Activated naive CD4-positive, alpha-beta T cell treated with anti-CD3 and anti-CD28 coated beads for 36 hours (primary cell): ENCODE results near the gene DNAJC1. TPM values are rescaled to one million over a fixed set of nuclear protein-coding genes. Genes with fewer than 3 reads are reported as not detected.

Experiments used
- CTCF ChIA-PET: fragments of 350-600 bp; sonication (Branson Sonifier 250); formaldehyde crosslinking; loops from one replicate; lab custom pipeline; 2021; ENCODE audit warnings: antibody characterized with exemption; lab: Charles Lee
- DNase-seq: peaks from one replicate; pipeline ENCODE4 v3.0.0-alpha.2; 2020
- H3K27ac Mint-ChIP-seq: one replicate; pipeline ENCODE4 v1.8.0; 2021; ENCODE audit warnings: mild to moderate bottlenecking, mixed read lengths
- H3K27me3 Mint-ChIP-seq: one replicate; pipeline ENCODE4 v1.8.0; 2021; ENCODE audit warnings: low read depth, mixed read lengths
- H3K36me3 Mint-ChIP-seq: one replicate; pipeline ENCODE4 v1.8.0; 2021; ENCODE audit warnings: low read depth, mixed read lengths
- H3K4me1 Mint-ChIP-seq: one replicate; pipeline ENCODE4 v1.8.0; 2021; ENCODE audit warnings: low read depth, mixed read lengths
- H3K4me3 Mint-ChIP-seq: one replicate; pipeline ENCODE4 v1.8.0; 2021; ENCODE audit warnings: mild to moderate bottlenecking, moderate library complexity, mixed read lengths
- H3K9me3 Mint-ChIP-seq: one replicate; pipeline ENCODE4 v1.8.0; 2021; ENCODE audit warnings: mixed read lengths
- intact Hi-C: fragments of 100-400 bp; cut with micrococcal nuclease; formaldehyde crosslinking; loops from one replicate; pipeline ENCODE4 v1.15.1; 2023
- total RNA-seq, 2 experiments: library from RNA; stranded (reverse); gene quantifications; one replicate each; pipeline ENCODE4 v1.2.3, GENCODE V29; 2021

Gene DNAJC1
- total RNA-seq, 2 experiments from 2014 or later, result 18.0 to 18.8 TPM

- peaks cover 9% of the 10 kb centered on the region for H3K36me3 Mint-ChIP-seq
- DNase-seq, result no peak
- CTCF ChIA-PET, result no interaction called here
- H3K9me3 Mint-ChIP-seq, result peaks cover 4% of the 10 kb centered on the region
- H3K4me1 Mint-ChIP-seq, result no peaks in the 10 kb centered on the region
- no peak overlapping the region for H3K4me3 Mint-ChIP-seq
- no peaks in the 10 kb centered on the region for H3K27me3 Mint-ChIP-seq
- H3K27ac Mint-ChIP-seq, result no peak overlapping the region
- intact Hi-C loops, result no loop called here
These were observed 192.8 kb downstream of the DNAJC1 start for GRCh38 chr10:21810582-21811244.

GRCh38 chr10:21808550-21808949 lies 195.0 kb downstream of the DNAJC1 start:
- intact Hi-C loops, result no loop called here
- Mint-ChIP-seq H3K4me3 (no peak overlapping the region), H3K36me3 (no peaks in the 10 kb centered on the region), H3K27ac (no peak overlapping the region), H3K4me1 (no peaks in the 10 kb centered on the region), H3K27me3 (no peaks in the 10 kb centered on the region), H3K9me3 (no peaks in the 10 kb centered on the region)
- no peak for DNase-seq
- CTCF ChIA-PET, result no interaction called here

GRCh38 chr10:21807180-21807579 lies 196.3 kb downstream of the DNAJC1 start:
- DNase-seq, result no peak
- H3K4me1 Mint-ChIP-seq, result no peaks in the 10 kb centered on the region
- no peak overlapping the region for H3K27ac Mint-ChIP-seq
- H3K27me3 Mint-ChIP-seq, result no peaks in the 10 kb centered on the region
- CTCF ChIA-PET, result interaction anchor here (1.0 kb wide), 1 partner anchor 37 kb away, joined by 3 read pairs; no protein-coding TSS in a partner anchor
- H3K9me3 Mint-ChIP-seq, result no peaks in the 10 kb centered on the region
- peaks cover 5% of the 10 kb centered on the region for H3K36me3 Mint-ChIP-seq
- intact Hi-C loops, result no loop called here
- H3K4me3 Mint-ChIP-seq, result no peak overlapping the region

- Mint-ChIP-seq H3K4me1 (peaks cover 4% of the 10 kb centered on the region), H3K27me3 (no peaks in the 10 kb centered on the region), H3K4me3 (no peak overlapping the region), H3K27ac (no peak overlapping the region), H3K9me3 (no peaks in the 10 kb centered on the region), H3K36me3 (peaks cover 11% of the 10 kb centered on the region)
- DNase-seq, result no peak
- intact Hi-C loops, result no loop called here
- CTCF ChIA-PET, result no interaction called here
These were observed 200.2 kb downstream of the DNAJC1 start for GRCh38 chr10:21803374-21803773.

- no peak overlapping the region for H3K4me3 Mint-ChIP-seq
- no peak for DNase-seq
- peaks cover 14% of the 10 kb centered on the region for H3K4me1 Mint-ChIP-seq
- no peaks in the 10 kb centered on the region for H3K27me3 Mint-ChIP-seq
- intact Hi-C loops, result no loop called here
- H3K36me3 Mint-ChIP-seq, result peaks cover 15% of the 10 kb centered on the region
- CTCF ChIA-PET, result no interaction called here
- no peak overlapping the region for H3K27ac Mint-ChIP-seq
- no peaks in the 10 kb centered on the region for H3K9me3 Mint-ChIP-seq
These were observed 201.9 kb downstream of the DNAJC1 start for GRCh38 chr10:21801609-21802008.

- no peak for DNase-seq
- Mint-ChIP-seq H3K27me3 (no peaks in the 10 kb centered on the region), H3K36me3 (peaks cover 15% of the 10 kb centered on the region), H3K4me1 (peaks cover 14% of the 10 kb centered on the region), H3K27ac (peak overlapping the region; percentile 11), H3K4me3 (no peak overlapping the region), H3K9me3 (no peaks in the 10 kb centered on the region)
- CTCF ChIA-PET, result no interaction called here
- intact Hi-C loops, result no loop called here
These were observed 205.4 kb downstream of the DNAJC1 start for GRCh38 chr10:21797984-21798765.

GRCh38 chr10:21797533-21797932 lies 206.0 kb downstream of the DNAJC1 start:
- CTCF ChIA-PET, result no interaction called here
- no peaks in the 10 kb centered on the region for H3K9me3 Mint-ChIP-seq
- peak overlapping the region; percentile 11 for H3K27ac Mint-ChIP-seq

GRCh38 chr10:21791276-21791675 lies 212.3 kb downstream of the DNAJC1 start:
- CTCF ChIA-PET, result interaction anchor here (0.7 kb wide), 1 partner anchor 334 kb away, joined by 3 read pairs; no protein-coding TSS in a partner anchor
- H3K27me3 Mint-ChIP-seq, result no peaks in the 10 kb centered on the region
- H3K27ac Mint-ChIP-seq, result no peak overlapping the region
- H3K9me3 Mint-ChIP-seq, result peaks cover 4% of the 10 kb centered on the region
- no peak for DNase-seq
- intact Hi-C loops, result no loop called here
- H3K36me3 Mint-ChIP-seq, result peaks cover 13% of the 10 kb centered on the region
- H3K4me3 Mint-ChIP-seq, result no peak overlapping the region
- no peaks in the 10 kb centered on the region for H3K4me1 Mint-ChIP-seq

More at GRCh38 chr10:21797533-21797932, 206.0 kb downstream of the DNAJC1 start:
- H3K4me3 Mint-ChIP-seq, result no peak overlapping the region
- H3K36me3 Mint-ChIP-seq, result peaks cover 13% of the 10 kb centered on the region
- peaks cover 14% of the 10 kb centered on the region for H3K4me1 Mint-ChIP-seq
- no peaks in the 10 kb centered on the region for H3K27me3 Mint-ChIP-seq
- DNase-seq, result no peak
- intact Hi-C loops, result no loop called here

GRCh38 chr10:21776883-21777282 lies 226.6 kb downstream of the DNAJC1 start:
- Mint-ChIP-seq H3K4me3 (no peak overlapping the region), H3K27me3 (no peaks in the 10 kb centered on the region), H3K9me3 (peaks cover 8% of the 10 kb centered on the region), H3K36me3 (peaks cover 21% of the 10 kb centered on the region), H3K27ac (no peak overlapping the region), H3K4me1 (peaks cover 18% of the 10 kb centered on the region)
- CTCF ChIA-PET, result no interaction called here
- intact Hi-C loops, result no loop called here
- DNase-seq, result no peak

- Mint-ChIP-seq H3K4me3 (no peak overlapping the region), H3K27ac (no peak overlapping the region), H3K36me3 (peaks cover 5% of the 10 kb centered on the region), H3K9me3 (peaks cover 3% of the 10 kb centered on the region), H3K4me1 (peaks cover 13% of the 10 kb centered on the region), H3K27me3 (no peaks in the 10 kb centered on the region)
- DNase-seq, result no peak
- CTCF ChIA-PET, result no interaction called here
- intact Hi-C loops, result no loop called here
These were observed 232.3 kb downstream of the DNAJC1 start for GRCh38 chr10:21771219-21771618.

GRCh38 chr10:21769041-21769440 lies 234.5 kb downstream of the DNAJC1 start:
- Mint-ChIP-seq H3K36me3 (peaks cover 10% of the 10 kb centered on the region), H3K27ac (no peak overlapping the region), H3K4me1 (peaks cover 22% of the 10 kb centered on the region), H3K27me3 (no peaks in the 10 kb centered on the region), H3K9me3 (peaks cover 3% of the 10 kb centered on the region), H3K4me3 (no peak overlapping the region)
- DNase-seq, result no peak
- CTCF ChIA-PET, result interaction anchor here (1.1 kb wide), 1 partner anchor 19 kb away, joined by 3 read pairs; no protein-coding TSS in a partner anchor
- intact Hi-C loops, result no loop called here

- no peak overlapping the region for H3K4me3 Mint-ChIP-seq
- H3K9me3 Mint-ChIP-seq, result no peaks in the 10 kb centered on the region
- peak; percentile 54 for DNase-seq
- intact Hi-C loops, result no loop called here
- no peaks in the 10 kb centered on the region for H3K27me3 Mint-ChIP-seq
- H3K27ac Mint-ChIP-seq, result peak overlapping the region; percentile 81
- peaks cover 14% of the 10 kb centered on the region for H3K4me1 Mint-ChIP-seq
- peaks cover 8% of the 10 kb centered on the region for H3K36me3 Mint-ChIP-seq
- CTCF ChIA-PET, result no interaction called here
These were observed 238.9 kb downstream of the DNAJC1 start for GRCh38 chr10:21764466-21765189.
